B cell (primary cell): ENCODE data around the gene STMN3. TPM values are rescaled to one million over a fixed set of nuclear protein-coding genes. Genes with fewer than 3 reads are reported as not detected.

Source experiments
- ATAC-seq: fragments of 200-7000 bp; cut with Tn5 transposase; one replicate; pipeline ENCODE4 v1.10.0; 2021; ENCODE audit warnings: low read depth, mild to moderate bottlenecking, moderate number of reproducible peaks, moderate library complexity
- CTCF ChIA-PET: fragments of 350-600 bp; sonication (Branson Sonifier 250); formaldehyde crosslinking; loops from one replicate; lab custom pipeline; 2021; ENCODE audit warnings: antibody characterized with exemption, inconsistent platforms; lab: Charles Lee
- POLR2A ChIA-PET: fragments of 350-600 bp; sonication (Branson Sonifier 250); formaldehyde crosslinking; loops from one replicate; lab custom pipeline; 2021; ENCODE audit warnings: antibody characterized with exemption; lab: Charles Lee
- DNase-seq: peaks from one replicate; pipeline ENCODE4 v3.0.0; 2013
- H2AFZ ChIP-seq: 2 replicates; pipeline ENCODE4 v1.6.1; 2012; ENCODE audit warnings: mild to moderate bottlenecking, low read depth, low read length; ENCODE audit not compliant: insufficient read depth, poor library complexity, severe bottlenecking
- H3K27ac ChIP-seq, 2 donors: 1 replicate in 1 of 2; 2 replicates in 1 of 2; pipeline ENCODE4 v1.5.1; 2012 to 2013; ENCODE audit warnings: low read length in 2 of 2, mild to moderate bottlenecking in 2 of 2, moderate library complexity in 1 of 2
- H3K27me3 ChIP-seq, 4 experiments: fragments of 200-600 bp in 1 of 4; sonication (generic) in 1 of 4; replicated peaks in 1 of 4; 1 replicate in 2 of 4; 2 replicates in 2 of 4; pipeline versions ENCODE4 v1.6.1 to v1.7.0; 2013 to 2016; ENCODE audit warnings: low read length in 3 of 4, mild to moderate bottlenecking in 2 of 4, mixed read lengths in 1 of 4, moderate library complexity in 1 of 4; ENCODE audit not compliant: insufficient read depth in 4 of 4, control insufficient read depth in 3 of 4; ENCODE audit errors: control extremely low read depth in 1 of 4
- H3K36me3 ChIP-seq, 2 experiments: replicated peaks in 1 of 2; 1 replicate in 1 of 2; 2 replicates in 1 of 2; pipeline versions ENCODE4 v1.6.1 to v1.7.1; 2013; ENCODE audit warnings: low read length in 1 of 2; ENCODE audit not compliant: insufficient read depth in 2 of 2, control insufficient read depth in 1 of 2; ENCODE audit errors: control extremely low read depth in 1 of 2, extremely low read depth in 1 of 2
- H3K4me1 ChIP-seq, 2 donors: fragments of 200-600 bp in 1 of 2; sonication (generic) in 1 of 2; 1 replicate in 1 of 2; 2 replicates in 1 of 2; pipeline versions ENCODE4 v1.5.1 to v1.6.1; 2013 to 2017; ENCODE audit warnings: low read length in 2 of 2; ENCODE audit not compliant: control insufficient read depth in 2 of 2, insufficient read depth in 2 of 2
- H3K4me2 ChIP-seq: replicated peaks from 2 replicates; pipeline ENCODE3; 2012; ENCODE audit warnings: mild to moderate bottlenecking, low read depth, low read length; ENCODE audit not compliant: poor library complexity, severe bottlenecking
- H3K4me3 ChIP-seq, 5 experiments: fragments of 200-600 bp in 1 of 5; sonication (generic) in 1 of 5; 1 replicate in 3 of 5; 2 replicates in 2 of 5; pipeline versions ENCODE4 v1.5.1 to v1.7.0; 2011 to 2016; ENCODE audit warnings: low read length in 4 of 5, mild to moderate bottlenecking in 4 of 5, low read depth in 2 of 5, control low read depth in 1 of 5, moderate library complexity in 1 of 5; ENCODE audit not compliant: insufficient read depth in 1 of 5; ENCODE audit errors: control extremely low read depth in 1 of 5, extremely low read depth in 1 of 5
- H3K79me2 ChIP-seq: fragments of 200-600 bp; sonication (generic); one replicate; pipeline ENCODE4 v1.6.0; 2016; ENCODE audit warnings: low read length; ENCODE audit not compliant: control insufficient read depth, insufficient read depth
- H3K9ac ChIP-seq: fragments of 200-600 bp; sonication (generic); 2 replicates; pipeline ENCODE4 v1.6.1; 2017; ENCODE audit warnings: mild to moderate bottlenecking, low read length, moderate library complexity
- H3K9me3 ChIP-seq, 3 donors: one replicate each; pipeline versions ENCODE4 v1.6.1 to v1.7.1; 2013; ENCODE audit warnings: low read length in 2 of 3; ENCODE audit not compliant: control insufficient read depth in 2 of 3, insufficient read depth in 1 of 3; ENCODE audit errors: control extremely low read depth in 1 of 3
- H4K20me1 ChIP-seq: 2 replicates; pipeline ENCODE4 v1.6.0; 2012; ENCODE audit warnings: mild to moderate bottlenecking, low read length; ENCODE audit not compliant: insufficient read depth, control insufficient read depth, poor library complexity, severe bottlenecking
- H3K27ac Mint-ChIP-seq: one replicate; pipeline ENCODE4 v1.8.0; 2021; ENCODE audit warnings: mixed read lengths
- H3K27me3 Mint-ChIP-seq: one replicate; pipeline ENCODE4 v1.8.0; 2021; ENCODE audit warnings: mixed read lengths
- H3K4me1 Mint-ChIP-seq: one replicate; pipeline ENCODE4 v1.8.0; 2021; ENCODE audit warnings: mixed read lengths
- H3K4me3 Mint-ChIP-seq: one replicate; pipeline ENCODE4 v1.8.0; 2021; ENCODE audit warnings: mixed read lengths
- H3K9me3 Mint-ChIP-seq: one replicate; pipeline ENCODE4 v1.8.0; 2022; ENCODE audit warnings: mixed read lengths; ENCODE audit not compliant: insufficient read depth
- EZH2 ChIP-seq: IDR thresholded peaks from 2 replicates; pipeline ENCODE4 v1.6.1; 2012; ENCODE audit warnings: borderline replicate concordance, low read depth, mild to moderate bottlenecking, moderate library complexity, low read length; ENCODE audit not compliant: insufficient read depth, poor library complexity, severe bottlenecking
- WGBS: methylation state at CpG from one replicate; pipeline ENCODE4 v1.1.5; 2013; ENCODE audit warnings: missing lambda C conversion rate; ENCODE audit not compliant: insufficient coverage; 5-methylcytosine and 5-hydroxymethylcytosine counted together
- intact Hi-C: fragments of 100-400 bp; cut with micrococcal nuclease; formaldehyde crosslinking; loops from one replicate; pipeline ENCODE4 v1.10.0; 2022
- polyA plus RNA-seq: library from polyadenylated mRNA; depleted of rRNA; stranded (reverse); fragments of >200 nt; gene quantifications from 2 replicates; pipeline ENCODE4 v1.2.3, GENCODE V29; 2012
- total RNA-seq, 2 donors: library from RNA; stranded (reverse); fragments of 120-200 nt in 1 of 2; gene quantifications; 1 replicate in 1 of 2; 2 replicates in 1 of 2; pipeline versions ENCODE4 v1.2.3 to v1.2.4, GENCODE V29; 2013 to 2022
- TF ChIP-seq, protein P1 (sequence below): fragments of 200-600 bp; IDR thresholded peaks from one replicate; pipeline ENCODE4 v1.8.0; 2022; ENCODE audit warnings: antibody characterized with exemption, mild to moderate bottlenecking

Gene STMN3
- total and polyA plus RNA-seq, 2 donors (not counting 1 experiment from before 2014, with no cell fraction given): 35.0 to 59.4 TPM

- ChIA-PET CTCF (no interaction called here), POLR2A (no interaction called here)
- no peak overlapping the region for H3K4me2 ChIP-seq
- WGBS: 94% methylated on average over 14 of the region's 14 CpGs
- H3K4me1 ChIP-seq: no peaks in the 10 kb centered on the region
- H3K27ac ChIP-seq: no peak overlapping the region
- H3K4me3 ChIP-seq: no peak overlapping the region
- H3K27me3 Mint-ChIP-seq: no peaks in the 10 kb centered on the region
- no peaks in the 10 kb centered on the region for H3K9me3 Mint-ChIP-seq
- no peak overlapping the region for H3K9ac ChIP-seq
- H3K79me2 ChIP-seq: peaks cover 18% of the 10 kb centered on the region
- no peak for TF ChIP-seq EZH2
- TF ChIP-seq, protein P1, sequence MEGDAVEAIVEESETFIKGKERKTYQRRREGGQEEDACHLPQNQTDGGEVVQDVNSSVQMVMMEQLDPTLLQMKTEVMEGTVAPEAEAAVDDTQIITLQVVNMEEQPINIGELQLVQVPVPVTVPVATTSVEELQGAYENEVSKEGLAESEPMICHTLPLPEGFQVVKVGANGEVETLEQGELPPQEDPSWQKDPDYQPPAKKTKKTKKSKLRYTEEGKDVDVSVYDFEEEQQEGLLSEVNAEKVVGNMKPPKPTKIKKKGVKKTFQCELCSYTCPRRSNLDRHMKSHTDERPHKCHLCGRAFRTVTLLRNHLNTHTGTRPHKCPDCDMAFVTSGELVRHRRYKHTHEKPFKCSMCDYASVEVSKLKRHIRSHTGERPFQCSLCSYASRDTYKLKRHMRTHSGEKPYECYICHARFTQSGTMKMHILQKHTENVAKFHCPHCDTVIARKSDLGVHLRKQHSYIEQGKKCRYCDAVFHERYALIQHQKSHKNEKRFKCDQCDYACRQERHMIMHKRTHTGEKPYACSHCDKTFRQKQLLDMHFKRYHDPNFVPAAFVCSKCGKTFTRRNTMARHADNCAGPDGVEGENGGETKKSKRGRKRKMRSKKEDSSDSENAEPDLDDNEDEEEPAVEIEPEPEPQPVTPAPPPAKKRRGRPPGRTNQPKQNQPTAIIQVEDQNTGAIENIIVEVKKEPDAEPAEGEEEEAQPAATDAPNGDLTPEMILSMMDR: no peak
- H3K36me3 ChIP-seq: peaks cover 0 to 34% of the 10 kb centered on the region in 2 experiments
- H3K27me3 ChIP-seq: no peaks in the 10 kb centered on the region
- no peaks in the 10 kb centered on the region for H4K20me1 ChIP-seq
- ATAC-seq (no peak), DNase-seq (no peak)
- H3K4me3 Mint-ChIP-seq: no peak overlapping the region
- intact Hi-C loops: no loop called here
- no peak overlapping the region for H3K27ac Mint-ChIP-seq
- H3K4me1 Mint-ChIP-seq: no peaks in the 10 kb centered on the region
- H3K9me3 ChIP-seq: no peaks in the 10 kb centered on the region
- H2AFZ ChIP-seq: no peak overlapping the region
Observed at GRCh38 chr20:63665708-63666107, 12.5 kb upstream of the STMN3 start.

GRCh38 chr20:63664861-63665594 lies 11.8 kb upstream of the STMN3 start:
- intact Hi-C loops: no loop called here
- Histone ChIP-seq H3K27me3 (no peaks in the 10 kb centered on the region), H2AFZ (no peak overlapping the region), H3K4me1 (no peaks in the 10 kb centered on the region), H4K20me1 (no peaks in the 10 kb centered on the region), H3K27ac (no peak overlapping the region), H3K79me2 (peaks cover 18% of the 10 kb centered on the region), H3K4me2 (no peak overlapping the region), H3K9ac (no peak overlapping the region), H3K9me3 (no peaks in the 10 kb centered on the region), H3K4me3 (no peak overlapping the region), H3K36me3 (peaks cover 0 to 34% of the 10 kb centered on the region in 2 experiments)
- ATAC-seq: no peak
- ChIA-PET CTCF (interaction anchor here (0.6 kb wide), 1 partner anchor 250 kb away, joined by 3 read pairs; no protein-coding TSS in a partner anchor), POLR2A (no interaction called here)
- Mint-ChIP-seq H3K27ac (no peak overlapping the region), H3K4me1 (no peaks in the 10 kb centered on the region), H3K4me3 (no peak overlapping the region), H3K27me3 (no peaks in the 10 kb centered on the region), H3K9me3 (no peaks in the 10 kb centered on the region)
- TF ChIP-seq, protein P1: no peak
- TF ChIP-seq EZH2: no peak
- 89% methylated on average over 15 of the region's 18 CpGs for WGBS
- DNase-seq: no peak
